Measurements from ENCODE around the gene SYT3. TPM values are rescaled to one million over a fixed set of nuclear protein-coding genes. Genes with fewer than 3 reads are reported as not detected.
"Not testable (repeated sequence)": the region's sequence is repeated elsewhere in the genome, so short reads cannot be mapped to it uniquely, and the experiment has no call there.

SYT3 gene
- polyA plus RNA-seq, 1 donor (not counting 4 experiments of a cell fraction or from before 2014, with no cell fraction given) = not detected

DNA sequence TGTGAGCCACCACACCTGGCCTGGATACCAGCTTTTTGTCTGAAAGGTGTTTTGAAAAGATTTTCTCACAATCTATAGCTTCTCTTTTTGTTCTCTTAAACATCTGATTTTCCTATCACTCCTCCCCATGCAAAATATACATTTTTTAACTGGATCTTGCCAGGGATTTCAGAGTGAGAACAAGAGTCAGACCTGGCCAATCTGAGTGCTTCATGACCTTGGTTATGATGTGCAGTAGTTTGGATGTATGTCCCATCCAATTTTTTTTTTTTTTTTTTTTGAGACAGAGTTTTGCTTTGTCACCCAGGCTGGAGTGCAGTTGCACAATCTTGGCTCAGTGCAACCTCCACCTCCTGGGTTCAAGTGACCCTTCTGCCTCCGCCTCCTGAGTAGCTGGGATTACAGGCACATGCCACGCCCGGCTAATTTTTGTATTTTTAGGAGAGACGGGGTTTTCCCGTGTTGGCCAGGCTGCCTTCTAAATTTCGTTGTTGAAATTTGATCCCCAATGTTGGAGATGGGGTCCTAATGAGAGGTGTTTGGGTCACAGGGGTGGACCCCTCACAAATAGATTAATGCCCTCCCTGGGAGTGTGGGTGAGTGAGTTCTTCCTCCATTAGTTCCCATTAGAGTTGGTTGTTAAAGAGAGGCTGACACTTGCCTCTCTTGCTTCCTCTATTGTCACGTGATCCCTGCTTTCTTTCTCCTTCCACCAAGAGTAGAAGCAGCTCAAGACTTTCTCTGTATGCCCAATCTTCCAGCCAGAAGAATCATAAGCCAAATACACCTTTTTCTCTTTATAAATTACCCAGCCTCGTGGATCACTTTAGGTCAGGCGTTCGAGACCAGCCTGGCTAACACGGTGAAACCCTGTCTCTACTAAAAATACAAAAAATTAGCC is 26.9 kb downstream of the SYT3 start:
- H3K36me3 ChIP-seq (ENCODE audit: control insufficient read depth in 2 of 2, extremely low read depth in 1 of 2, insufficient read depth in 2 of 2, low read length in 2 of 2); H3K27ac ChIP-seq (ENCODE audit: control insufficient read depth, insufficient read depth, low read length); H3K4me1 ChIP-seq (ENCODE audit: control insufficient read depth, extremely low read depth, insufficient read depth, low read length); H3K9ac ChIP-seq (ENCODE audit: control insufficient read depth, extremely low read depth, insufficient read depth, low read length); H2AFZ ChIP-seq (ENCODE audit: control insufficient read depth, low read length); H3K79me2 ChIP-seq (ENCODE audit: control insufficient read depth, insufficient read depth, low read length); FAIRE-seq; DNase-seq (ENCODE audit: low read depth, low spot score); H3K4me2 ChIP-seq (ENCODE audit: control insufficient read depth, extremely low read depth, insufficient read depth, low read depth, low read length); H3K27me3 ChIP-seq (ENCODE audit: control insufficient read depth, extremely low read depth, insufficient read depth, low read length); H3K4me3 ChIP-seq (ENCODE audit: control insufficient read depth in 2 of 3, extremely low read depth in 1 of 3, insufficient read depth in 2 of 3, low read depth in 1 of 3, low read length in 3 of 3); H3K9me1 ChIP-seq (ENCODE audit: control insufficient read depth, extremely low read depth, insufficient read depth, low read length); H4K20me1 ChIP-seq (ENCODE audit: control insufficient read depth, extremely low read depth, insufficient read depth, low read length); H3K9me3 ChIP-seq (ENCODE audit: control insufficient read depth, low read depth, low read length); dilution Hi-C loops (cut with MboI; ENCODE audit: extremely low pct_ligation_motif_present, low sequenced_read_pairs): not testable (repeated sequence)

DNA sequence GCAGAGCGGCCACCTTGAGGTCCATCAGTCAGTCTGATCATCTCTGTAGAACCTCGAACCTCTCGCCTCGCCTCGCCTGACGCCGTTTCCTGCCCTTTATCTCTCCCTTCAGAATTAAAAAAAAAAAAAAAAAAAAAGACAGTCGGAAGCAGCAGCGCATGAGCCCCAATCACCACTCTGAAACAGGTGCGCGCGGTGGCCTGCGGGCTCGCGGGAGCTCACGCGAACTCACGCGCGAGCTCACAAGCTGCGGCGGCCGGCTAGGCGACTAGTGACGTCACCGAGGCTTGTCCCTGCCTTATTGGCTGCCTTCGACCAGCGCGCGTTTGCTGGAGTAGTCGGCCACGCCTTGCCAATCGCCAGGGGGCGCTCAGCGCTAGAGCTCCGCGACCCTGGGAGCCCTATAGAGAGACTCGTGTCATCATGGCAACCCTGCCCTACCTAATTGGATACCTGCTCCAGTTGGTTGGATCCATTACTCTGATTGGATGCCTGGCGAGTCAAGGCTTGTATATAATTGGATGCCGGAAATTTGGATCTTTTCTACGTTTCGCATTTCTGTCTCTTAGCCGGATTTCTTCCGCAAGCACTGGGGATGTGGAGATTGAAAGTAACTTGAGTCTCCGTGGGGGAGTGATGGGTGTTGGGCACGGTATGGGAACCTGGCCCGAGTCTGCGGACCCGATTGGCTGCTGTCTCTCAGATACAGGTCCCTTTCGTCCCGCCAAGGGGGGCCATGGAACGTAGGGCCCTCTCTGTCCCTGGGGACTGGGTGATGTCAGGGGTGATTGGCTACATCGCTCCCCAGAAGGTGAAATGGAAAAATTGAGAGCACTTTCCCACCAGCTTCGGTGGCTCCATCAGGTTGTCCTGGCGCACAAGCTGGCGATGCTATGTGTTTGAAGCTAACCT is 31.6 kb downstream of the SYT3 start:
- H3K4me2 ChIP-seq (ENCODE audit: control insufficient read depth, extremely low read depth, insufficient read depth, low read depth, low read length) = no peak overlapping the region
- FAIRE-seq = no peak

More for the DNA sequence above, 31.6 kb downstream of the SYT3 start:
- H3K27ac ChIP-seq (ENCODE audit: control insufficient read depth, insufficient read depth, low read length) = no peak overlapping the region
- H3K4me3 ChIP-seq (ENCODE audit: control insufficient read depth in 2 of 3, extremely low read depth in 1 of 3, insufficient read depth in 2 of 3, low read depth in 1 of 3, low read length in 3 of 3) = no peak overlapping the region
- TF ChIP-seq, protein P1, sequence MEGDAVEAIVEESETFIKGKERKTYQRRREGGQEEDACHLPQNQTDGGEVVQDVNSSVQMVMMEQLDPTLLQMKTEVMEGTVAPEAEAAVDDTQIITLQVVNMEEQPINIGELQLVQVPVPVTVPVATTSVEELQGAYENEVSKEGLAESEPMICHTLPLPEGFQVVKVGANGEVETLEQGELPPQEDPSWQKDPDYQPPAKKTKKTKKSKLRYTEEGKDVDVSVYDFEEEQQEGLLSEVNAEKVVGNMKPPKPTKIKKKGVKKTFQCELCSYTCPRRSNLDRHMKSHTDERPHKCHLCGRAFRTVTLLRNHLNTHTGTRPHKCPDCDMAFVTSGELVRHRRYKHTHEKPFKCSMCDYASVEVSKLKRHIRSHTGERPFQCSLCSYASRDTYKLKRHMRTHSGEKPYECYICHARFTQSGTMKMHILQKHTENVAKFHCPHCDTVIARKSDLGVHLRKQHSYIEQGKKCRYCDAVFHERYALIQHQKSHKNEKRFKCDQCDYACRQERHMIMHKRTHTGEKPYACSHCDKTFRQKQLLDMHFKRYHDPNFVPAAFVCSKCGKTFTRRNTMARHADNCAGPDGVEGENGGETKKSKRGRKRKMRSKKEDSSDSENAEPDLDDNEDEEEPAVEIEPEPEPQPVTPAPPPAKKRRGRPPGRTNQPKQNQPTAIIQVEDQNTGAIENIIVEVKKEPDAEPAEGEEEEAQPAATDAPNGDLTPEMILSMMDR (optimal IDR thresholded peaks at IDR 0.05 in 1 of 3, IDR thresholded peaks at IDR 0.05 in 1 of 3, conservative IDR thresholded peaks at IDR 0.05 in 1 of 3; ENCODE audit: extremely low read depth in 1 of 3, insufficient read depth in 2 of 3, low read length in 3 of 3) = peak in 2 of 3 experiments; percentile 12 to 33
- TF ChIP-seq EZH2 (IDR thresholded peaks at IDR 0.05; ENCODE audit: low read length) = no peak
- no peak overlapping the region for H2AFZ ChIP-seq (ENCODE audit: control insufficient read depth, low read length)
- no peaks in the 10 kb centered on the region for H3K4me1 ChIP-seq (ENCODE audit: control insufficient read depth, extremely low read depth, insufficient read depth, low read length)
- no peaks in the 10 kb centered on the region for H3K79me2 ChIP-seq (ENCODE audit: control insufficient read depth, insufficient read depth, low read length)
- dilution Hi-C loops (cut with MboI; ENCODE audit: extremely low pct_ligation_motif_present, low sequenced_read_pairs) = no loop called here
- no peak for DNase-seq (ENCODE audit: low read depth, low spot score)
- H3K27me3 ChIP-seq (ENCODE audit: control insufficient read depth, extremely low read depth, insufficient read depth, low read length) = no peaks in the 10 kb centered on the region
- no peaks in the 10 kb centered on the region for H3K9me1 ChIP-seq (ENCODE audit: control insufficient read depth, extremely low read depth, insufficient read depth, low read length)
- H4K20me1 ChIP-seq (ENCODE audit: control insufficient read depth, extremely low read depth, insufficient read depth, low read length) = no peaks in the 10 kb centered on the region
- no peak overlapping the region for H3K9ac ChIP-seq (ENCODE audit: control insufficient read depth, extremely low read depth, insufficient read depth, low read length)
- H3K9me3 ChIP-seq (ENCODE audit: control insufficient read depth, low read depth, low read length) = peaks cover 3% of the 10 kb centered on the region
- no peaks in the 10 kb centered on the region for H3K36me3 ChIP-seq (ENCODE audit: control insufficient read depth in 2 of 2, extremely low read depth in 1 of 2, insufficient read depth in 2 of 2, low read length in 2 of 2)
